IMR-90 (cell line): Measurements from ENCODE around the gene PRF1. TPM values are rescaled to one million over a fixed set of nuclear protein-coding genes. Genes with fewer than 3 reads are reported as not detected.

ENCODE experiments used
- ATAC-seq: fragments of 200-7000 bp; cut with Tn5 transposase; 2 replicates; pipeline ENCODE4 v1.9.1; 2020; ENCODE audit warnings: low read depth, mild to moderate bottlenecking, moderate library complexity
- BruUV-seq: library from RNA; stranded (reverse); fragments of 400-500 nt; replicated peaks from 2 replicates; lab custom pipeline; 2021; lab: Mats Ljungman, UMichigan
- CTCF ChIA-PET: fragments of 300-600 bp; formaldehyde crosslinking; extraction: SDS; loops from one replicate; lab custom pipeline; 2021; ENCODE audit warnings: antibody characterized with exemption; lab: Yijun Ruan, JAX
- POLR2A ChIA-PET: fragments of 300-600 bp; sonication (Branson Sonifier 250); formaldehyde crosslinking; loops from one replicate; lab custom pipeline; 2022; ENCODE audit warnings: antibody characterized with exemption; ENCODE audit not compliant: unreplicated experiment; lab: Charles Lee
- DNase-seq: peaks from one replicate; pipeline ENCODE4 v3.0.0; 2013
- H2AFZ ChIP-seq: replicated peaks from 2 replicates; pipeline ENCODE3; 2013; ENCODE audit warnings: low read length, mild to moderate bottlenecking; ENCODE audit not compliant: poor library complexity
- H2AK5ac ChIP-seq: 2 replicates; pipeline ENCODE4 v1.6.1; 2013; ENCODE audit warnings: low read depth, low read length, inconsistent platforms
- H2AK9ac ChIP-seq: replicated peaks from 2 replicates; pipeline ENCODE3; 2013; ENCODE audit warnings: mild to moderate bottlenecking, low read depth, low read length, moderate library complexity; ENCODE audit not compliant: poor library complexity
- H2BK120ac ChIP-seq: 2 replicates; pipeline ENCODE4 v1.6.1; 2013; ENCODE audit warnings: low read depth, low read length, inconsistent platforms
- H2BK15ac ChIP-seq: 3 replicates; pipeline ENCODE4 v1.6.1; 2013; ENCODE audit warnings: low read depth, low read length, inconsistent platforms
- H2BK20ac ChIP-seq: 2 replicates; pipeline ENCODE4 v1.6.1; 2013; ENCODE audit warnings: low read depth, mild to moderate bottlenecking, inconsistent platforms, low read length, moderate library complexity
- H2BK5ac ChIP-seq: 2 replicates; pipeline ENCODE4 v1.6.1; 2013; ENCODE audit warnings: mild to moderate bottlenecking, low read depth, low read length, inconsistent platforms; ENCODE audit not compliant: poor library complexity, severe bottlenecking
- H3K14ac ChIP-seq: replicated peaks from 2 replicates; pipeline ENCODE4 v1.6.1; 2013; ENCODE audit warnings: low read depth, low read length, inconsistent platforms
- H3K18ac ChIP-seq: 2 replicates; pipeline ENCODE4 v1.6.1; 2013; ENCODE audit warnings: low read depth, low read length, control low read depth
- H3K23ac ChIP-seq: 2 replicates; pipeline ENCODE4 v1.6.1; 2013; ENCODE audit warnings: low read depth, low read length, inconsistent platforms
- H3K27ac ChIP-seq: 2 replicates; pipeline ENCODE4 v1.5.1; 2013; ENCODE audit warnings: mild to moderate bottlenecking, control low read depth, low read length; ENCODE audit not compliant: insufficient read depth
- H3K27me3 ChIP-seq: 2 replicates; pipeline ENCODE4 v1.6.1; 2013; ENCODE audit warnings: low read length; ENCODE audit not compliant: control insufficient read depth, insufficient read depth
- H3K36me3 ChIP-seq: 2 replicates; pipeline ENCODE4 v1.6.1; 2013; ENCODE audit warnings: low read length, mixed read lengths; ENCODE audit not compliant: control insufficient read depth, insufficient read depth
- H3K4ac ChIP-seq: 2 replicates; pipeline ENCODE4 v1.6.1; 2013; ENCODE audit warnings: low read depth, low read length, inconsistent platforms
- H3K4me1 ChIP-seq: 2 replicates; pipeline ENCODE4 v1.6.1; 2013; ENCODE audit warnings: low read length, mixed read lengths; ENCODE audit not compliant: control insufficient read depth, insufficient read depth
- H3K4me2 ChIP-seq: 2 replicates; pipeline ENCODE4 v1.6.1; 2013; ENCODE audit warnings: low read depth, mild to moderate bottlenecking, control low read depth, low read length, moderate library complexity
- H3K4me3 ChIP-seq: 2 replicates; pipeline ENCODE4 v1.5.1; 2013; ENCODE audit warnings: low read depth, mild to moderate bottlenecking, control low read depth, low read length, moderate library complexity; ENCODE audit not compliant: insufficient read depth
- H3K56ac ChIP-seq: 2 replicates; pipeline ENCODE4 v1.6.1; 2013; ENCODE audit warnings: low read length, inconsistent platforms; ENCODE audit not compliant: insufficient read depth; ENCODE audit errors: extremely low read depth
- H3K79me1 ChIP-seq, 2 experiments: 2 replicates each; pipeline ENCODE4 v1.6.1; 2013; ENCODE audit warnings: low read length in 2 of 2, inconsistent platforms in 1 of 2, low read depth in 1 of 2
- H3K9ac ChIP-seq: 2 replicates; pipeline ENCODE4 v1.6.1; 2013; ENCODE audit warnings: low read depth, low read length, control low read depth
- H3K9me1 ChIP-seq: 2 replicates; pipeline ENCODE4 v1.6.1; 2013; ENCODE audit warnings: low read length, inconsistent platforms; ENCODE audit not compliant: insufficient read depth
- H3K9me3 ChIP-seq: 2 replicates; pipeline ENCODE4 v1.6.1; 2013; ENCODE audit warnings: low read length; ENCODE audit not compliant: control insufficient read depth, insufficient read depth
- H4K20me1 ChIP-seq: 2 replicates; pipeline ENCODE4 v1.6.1; 2013; ENCODE audit warnings: low read length, inconsistent platforms; ENCODE audit not compliant: insufficient read depth
- H4K5ac ChIP-seq: 2 replicates; pipeline ENCODE4 v1.6.1; 2013; ENCODE audit warnings: mild to moderate bottlenecking, low read depth, low read length, control low read depth
- H4K8ac ChIP-seq, 2 experiments: 2 replicates each; pipeline ENCODE4 v1.6.1; 2013; ENCODE audit warnings: low read depth in 2 of 2, low read length in 2 of 2, control low read depth in 1 of 2, inconsistent platforms in 1 of 2
- H4K91ac ChIP-seq: 2 replicates; pipeline ENCODE4 v1.6.1; 2013; ENCODE audit warnings: low read depth, low read length, inconsistent platforms; ENCODE audit not compliant: insufficient read depth
- BHLHE40 ChIP-seq: fragments of 150-350 bp; IDR thresholded peaks from 2 replicates; pipeline ENCODE4 v1.6.1; 2016; ENCODE audit warnings: mild to moderate bottlenecking, low read depth, low read length
- CEBPB ChIP-seq: IDR thresholded peaks from 2 replicates; pipeline ENCODE4 v1.6.1; 2012; ENCODE audit warnings: low read depth, low read length, improper control_type of control experiment
- CHD1 ChIP-seq: IDR thresholded peaks from 2 replicates; pipeline ENCODE4 v1.6.1; 2012; ENCODE audit warnings: low read depth, low read length, improper control_type of control experiment
- CTCF ChIP-seq: conservative IDR thresholded peaks from 2 replicates; pipeline ENCODE4 v1.5.1; 2012; ENCODE audit warnings: mild to moderate bottlenecking, low read depth, low read length, improper control_type of control experiment
- FOS ChIP-seq: fragments of 150-350 bp; IDR thresholded peaks from 2 replicates; pipeline ENCODE4 v1.6.1; 2016; ENCODE audit warnings: low read depth, low read length
- MAFK ChIP-seq: IDR thresholded peaks from 2 replicates; pipeline ENCODE4 v1.6.1; 2012; ENCODE audit warnings: low read depth, low read length, improper control_type of control experiment
- MAZ ChIP-seq: IDR thresholded peaks from 2 replicates; pipeline ENCODE4 v1.6.1; 2012; ENCODE audit warnings: low read depth, mild to moderate bottlenecking, low read length, improper control_type of control experiment, moderate library complexity, borderline replicate concordance
- MXI1 ChIP-seq: IDR thresholded peaks from 2 replicates; pipeline ENCODE4 v1.6.1; 2012; ENCODE audit warnings: low read depth, mild to moderate bottlenecking, low read length, moderate library complexity, borderline replicate concordance
- NFE2L2 ChIP-seq: fragments of 150-350 bp; IDR thresholded peaks from 2 replicates; pipeline ENCODE4 v1.6.1; 2016; ENCODE audit warnings: low read depth, mild to moderate bottlenecking, low read length
- POLR2A ChIP-seq: IDR thresholded peaks from 2 replicates; pipeline ENCODE4 v1.6.1; 2012; ENCODE audit warnings: mild to moderate bottlenecking, low read depth, low read length
- RAD21 ChIP-seq: IDR thresholded peaks from 2 replicates; pipeline ENCODE4 v1.6.1; 2012; ENCODE audit warnings: low read length, improper control_type of control experiment
- RCOR1 ChIP-seq: IDR thresholded peaks from 2 replicates; pipeline ENCODE4 v1.6.1; 2012; ENCODE audit warnings: mild to moderate bottlenecking, low read length, improper control_type of control experiment; ENCODE audit not compliant: insufficient replicate concordance
- RFX5 ChIP-seq: IDR thresholded peaks from 2 replicates; pipeline ENCODE4 v1.8.0; 2012; ENCODE audit warnings: low read depth, mild to moderate bottlenecking, low read length, moderate library complexity
- SMC3 ChIP-seq: fragments of 150-350 bp; IDR thresholded peaks from 2 replicates; pipeline ENCODE4 v1.6.1; 2016; ENCODE audit warnings: low read depth, mild to moderate bottlenecking, antibody characterized with exemption, low read length, moderate library complexity
- USF2 ChIP-seq: fragments of 150-350 bp; IDR thresholded peaks from 2 replicates; pipeline ENCODE4 v1.6.1; 2017; ENCODE audit warnings: mild to moderate bottlenecking, antibody characterized with exemption, low read length, low read depth
- WGBS, 2 experiments: methylation state at CpG; one replicate each; pipeline versions ENCODE4 v1.1.5 to v1.1.7; 2013; ENCODE audit warnings: missing lambda C conversion rate in 2 of 2; ENCODE audit not compliant: insufficient read length in 1 of 2; ENCODE audit errors: extremely low coverage in 2 of 2; 5-methylcytosine and 5-hydroxymethylcytosine counted together
- dilution Hi-C: fragments of 300-500 bp; cut with HindIII; formaldehyde crosslinking; loops from one replicate; pipeline ENCODE4 v1.14.3; 2018; ENCODE audit warnings: low sequenced_read_pairs; ENCODE audit not compliant: unreplicated experiment
- in situ Hi-C: fragments of 300-500 bp; cut with MboI; formaldehyde crosslinking; loops from 3 replicates; pipeline ENCODE4 v1.14.3; 2019; ENCODE audit warnings: low sequenced_read_pairs, inconsistent platforms, mixed read lengths
- intact Hi-C: fragments of 100-400 bp; cut with micrococcal nuclease; formaldehyde crosslinking; loops from 2 replicates; pipeline ENCODE4 v1.10.0; 2022
- polyA plus RNA-seq, 3 experiments: library from polyadenylated mRNA; depleted of rRNA; stranded (reverse); fragments of >200 nt; gene quantifications; 2 replicates each; pipeline ENCODE4 v1.2.3, GENCODE V29; 2012; ENCODE audit warnings: low replicate concordance in 1 of 3
- total RNA-seq: library from RNA; depleted of rRNA; stranded (reverse); fragments of >200 nt; gene quantifications from 2 replicates; pipeline ENCODE4 v1.2.3, GENCODE V29; 2012
- TF ChIP-seq, protein P1 (sequence below): fragments of 150-350 bp; IDR thresholded peaks from 2 replicates; pipeline ENCODE4 v1.6.1; 2016; ENCODE audit warnings: low read depth, mild to moderate bottlenecking, low read length, moderate library complexity, borderline replicate concordance

The PRF1 gene
- total and polyA plus RNA-seq, 2 of the 4 experiments (the other 2 are of a cell fraction) = not detected

DNA sequence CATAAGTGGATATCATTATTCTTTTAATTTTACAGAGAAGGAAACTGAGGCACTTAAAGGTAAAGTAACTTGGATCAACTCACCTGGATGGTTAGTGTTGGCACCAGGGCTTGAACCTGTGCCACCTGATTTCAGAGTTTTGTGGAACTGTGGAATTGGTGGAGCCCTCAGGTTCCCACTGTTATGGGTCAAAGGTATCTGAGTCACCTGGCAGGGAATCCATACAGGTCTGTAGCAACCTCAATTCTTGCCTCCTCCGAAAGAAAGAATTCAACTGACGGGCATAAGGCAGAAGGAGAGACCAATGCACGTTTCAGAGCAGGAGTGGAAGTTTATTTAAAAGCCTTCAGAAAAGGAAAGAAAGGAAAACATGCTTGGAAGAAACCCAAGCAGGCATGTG lies 44.5 kb upstream of the PRF1 start:
- Histone ChIP-seq H3K9ac (no peak overlapping the region), H3K9me1 (no peaks in the 10 kb centered on the region), H3K4me1 (no peaks in the 10 kb centered on the region), H3K4ac (no peak overlapping the region), H2BK120ac (no peak overlapping the region), H4K20me1 (no peaks in the 10 kb centered on the region), H3K9me3 (peaks cover 7% of the 10 kb centered on the region), H3K23ac (no peak overlapping the region), H4K8ac (no peak overlapping the region), H3K4me3 (no peak overlapping the region), H3K4me2 (no peak overlapping the region), H3K27ac (no peak overlapping the region), H2BK5ac (no peak overlapping the region), H3K18ac (no peak overlapping the region), H2BK15ac (no peak overlapping the region), H2AK9ac (no peak overlapping the region), H3K27me3 (peaks cover 3% of the 10 kb centered on the region; the same call in 1 of the 2 replicates), H3K79me1 (no peaks in the 10 kb centered on the region), H4K5ac (no peak overlapping the region), H3K36me3 (no peaks in the 10 kb centered on the region), H3K56ac (no peak overlapping the region), H2AK5ac (no peak overlapping the region), H3K14ac (no peak overlapping the region), H4K91ac (no peak overlapping the region), H2AFZ (no peak overlapping the region), H2BK20ac (no peak overlapping the region)
- DNase-seq = no peak
- no peak for TF ChIP-seq RCOR1
- TF ChIP-seq, protein P1, sequence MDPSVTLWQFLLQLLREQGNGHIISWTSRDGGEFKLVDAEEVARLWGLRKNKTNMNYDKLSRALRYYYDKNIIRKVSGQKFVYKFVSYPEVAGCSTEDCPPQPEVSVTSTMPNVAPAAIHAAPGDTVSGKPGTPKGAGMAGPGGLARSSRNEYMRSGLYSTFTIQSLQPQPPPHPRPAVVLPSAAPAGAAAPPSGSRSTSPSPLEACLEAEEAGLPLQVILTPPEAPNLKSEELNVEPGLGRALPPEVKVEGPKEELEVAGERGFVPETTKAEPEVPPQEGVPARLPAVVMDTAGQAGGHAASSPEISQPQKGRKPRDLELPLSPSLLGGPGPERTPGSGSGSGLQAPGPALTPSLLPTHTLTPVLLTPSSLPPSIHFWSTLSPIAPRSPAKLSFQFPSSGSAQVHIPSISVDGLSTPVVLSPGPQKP = no peak
- no peak for TF ChIP-seq BHLHE40
- no peak for TF ChIP-seq RAD21
- TF ChIP-seq USF2 = no peak
- TF ChIP-seq MXI1 = no peak
- TF ChIP-seq MAZ = no peak
- no peak for TF ChIP-seq CTCF
- TF ChIP-seq CHD1 = no peak
- TF ChIP-seq SMC3 = no peak
- no peak for TF ChIP-seq POLR2A
- no peak for TF ChIP-seq MAFK
- no peak for TF ChIP-seq NFE2L2
- no peak for TF ChIP-seq RFX5
- no peak for TF ChIP-seq CEBPB
- no peak for TF ChIP-seq FOS
- ChIA-PET POLR2A (no interaction called here), CTCF (no interaction called here)
- no CpG with 5 or more reads among the region's 3 CpGs for WGBS, 2 experiments
- BruUV-seq = no TSS peak
- in situ Hi-C loops = no loop called here
- dilution Hi-C loops = no loop called here
- intact Hi-C loops = no loop called here
- no peak for ATAC-seq
